Cardiac fibroblast (primary cell): ENCODE data around the gene MPPED1.

Experiments used
- DNase-seq, 2 donors: peaks; one replicate each; pipeline versions ENCODE4 v3.0.0 to v3.0.0-alpha.2; 2010; ENCODE audit warnings: low read depth in 2 of 2
- H3K4me3 ChIP-seq, 2 donors: replicated peaks in 1 of 2; 1 replicate in 1 of 2; 2 replicates in 1 of 2; pipeline ENCODE4 v1.5.1; 2011; ENCODE audit warnings: low read depth in 2 of 2, low read length in 2 of 2, mild to moderate bottlenecking in 2 of 2, moderate library complexity in 1 of 2
- TF ChIP-seq, protein P1 (sequence below): IDR thresholded peaks from one replicate; pipeline ENCODE4 v1.5.1; 2011; ENCODE audit warnings: low read depth, mild to moderate bottlenecking, low read length, inconsistent platforms

MPPED1 gene

DNA sequence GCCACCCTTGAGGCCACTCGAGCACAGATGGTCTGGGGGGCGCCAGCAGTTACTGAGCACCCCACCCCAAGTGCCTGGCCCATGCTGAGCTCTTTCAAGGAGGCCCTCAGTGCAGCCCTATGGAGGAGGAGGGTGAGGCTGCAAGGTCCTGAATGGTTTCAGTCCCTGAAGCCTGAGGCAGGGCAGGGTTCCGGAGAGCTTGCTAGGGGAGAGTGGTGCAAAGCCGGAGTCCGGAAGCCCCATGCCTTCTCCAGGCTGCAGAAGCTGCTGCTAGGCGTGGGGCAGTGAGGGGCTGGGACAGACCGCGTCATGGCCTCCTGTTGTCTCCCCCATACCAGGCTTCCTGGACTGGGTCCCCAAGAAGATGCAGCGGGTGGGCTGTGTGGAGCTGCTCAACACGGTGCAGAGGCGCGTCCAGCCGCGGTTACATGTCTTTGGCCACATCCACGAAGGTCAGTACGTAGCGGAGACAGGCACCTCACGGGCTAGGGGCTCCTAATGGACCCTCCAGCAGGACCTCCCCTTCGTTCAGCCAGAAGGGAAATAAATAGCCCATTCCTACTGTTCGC lies 90.6 kb downstream of the MPPED1 start:
- TF ChIP-seq, protein P1, sequence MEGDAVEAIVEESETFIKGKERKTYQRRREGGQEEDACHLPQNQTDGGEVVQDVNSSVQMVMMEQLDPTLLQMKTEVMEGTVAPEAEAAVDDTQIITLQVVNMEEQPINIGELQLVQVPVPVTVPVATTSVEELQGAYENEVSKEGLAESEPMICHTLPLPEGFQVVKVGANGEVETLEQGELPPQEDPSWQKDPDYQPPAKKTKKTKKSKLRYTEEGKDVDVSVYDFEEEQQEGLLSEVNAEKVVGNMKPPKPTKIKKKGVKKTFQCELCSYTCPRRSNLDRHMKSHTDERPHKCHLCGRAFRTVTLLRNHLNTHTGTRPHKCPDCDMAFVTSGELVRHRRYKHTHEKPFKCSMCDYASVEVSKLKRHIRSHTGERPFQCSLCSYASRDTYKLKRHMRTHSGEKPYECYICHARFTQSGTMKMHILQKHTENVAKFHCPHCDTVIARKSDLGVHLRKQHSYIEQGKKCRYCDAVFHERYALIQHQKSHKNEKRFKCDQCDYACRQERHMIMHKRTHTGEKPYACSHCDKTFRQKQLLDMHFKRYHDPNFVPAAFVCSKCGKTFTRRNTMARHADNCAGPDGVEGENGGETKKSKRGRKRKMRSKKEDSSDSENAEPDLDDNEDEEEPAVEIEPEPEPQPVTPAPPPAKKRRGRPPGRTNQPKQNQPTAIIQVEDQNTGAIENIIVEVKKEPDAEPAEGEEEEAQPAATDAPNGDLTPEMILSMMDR = no peak
- DNase-seq = no peak
- no peak overlapping the region for H3K4me3 ChIP-seq

DNA sequence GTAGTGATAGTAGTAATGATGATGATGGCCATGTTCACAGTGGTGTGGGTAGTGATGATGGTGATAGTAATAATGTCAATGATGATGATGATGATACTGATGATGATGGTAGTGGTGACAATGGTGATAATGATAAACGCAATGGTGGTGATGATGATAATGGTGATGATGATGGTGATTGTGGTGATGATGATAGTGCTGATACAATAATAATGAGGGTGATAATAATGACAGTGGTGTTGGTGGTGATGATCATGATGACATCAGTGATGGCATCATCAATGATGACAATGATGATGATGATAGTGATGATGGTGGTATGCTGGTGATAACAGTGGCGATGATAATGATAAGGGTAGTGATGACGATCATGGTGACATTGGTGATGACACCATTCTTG lies 92.3 kb downstream of the MPPED1 start:
- no peak for DNase-seq
- TF ChIP-seq, protein P1 = no peak
- no peak overlapping the region for H3K4me3 ChIP-seq

DNA sequence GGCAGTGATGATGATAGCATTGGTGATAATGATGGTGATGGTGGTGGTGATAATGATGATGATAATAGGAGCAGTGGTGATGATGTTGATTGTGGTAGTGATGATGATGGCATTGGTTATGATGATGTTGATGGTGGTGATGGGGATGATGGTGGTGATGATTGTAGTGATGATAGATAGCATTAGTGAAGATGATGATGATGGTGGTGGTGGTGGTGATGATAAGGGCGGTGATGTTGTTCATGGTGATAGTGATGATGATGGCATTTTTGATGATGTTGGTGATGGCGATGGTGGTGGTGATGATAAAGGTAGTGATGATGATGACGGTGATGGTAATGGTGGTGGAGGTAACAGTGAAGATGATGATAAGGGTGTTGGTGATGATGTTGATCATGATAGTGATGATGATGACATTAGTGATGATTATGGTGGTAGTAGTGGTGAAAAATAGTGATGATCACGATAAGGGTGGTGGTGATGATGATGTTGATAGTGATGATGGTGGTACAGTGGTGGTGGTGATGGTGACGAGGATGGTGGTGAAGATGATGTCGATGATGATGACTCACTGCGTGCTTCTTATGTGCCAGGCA lies 93.0 kb downstream of the MPPED1 start:
- no peak for DNase-seq
- TF ChIP-seq, protein P1 = no peak
- no peak overlapping the region for H3K4me3 ChIP-seq

DNA sequence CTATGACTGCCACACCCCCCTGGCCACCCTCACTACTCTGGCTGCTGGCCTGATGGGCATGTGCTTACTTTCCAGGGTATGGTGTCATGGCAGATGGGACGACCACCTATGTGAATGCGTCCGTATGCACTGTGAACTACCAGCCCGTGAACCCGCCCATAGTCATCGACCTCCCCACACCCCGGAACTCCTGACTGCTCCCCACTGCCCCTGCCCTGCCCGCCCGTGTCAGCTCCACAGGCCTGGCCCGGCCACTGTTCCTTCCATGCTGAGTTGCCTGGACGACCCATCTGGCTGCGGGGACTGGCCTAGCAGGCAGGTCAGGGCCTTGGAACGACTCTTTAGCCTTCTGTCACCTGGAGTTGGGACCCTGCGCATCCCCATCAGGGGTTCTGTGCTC lies 93.6 kb downstream of the MPPED1 start:
- TF ChIP-seq, protein P1 = no peak
- H3K4me3 ChIP-seq = no peak overlapping the region
- DNase-seq = no peak

DNA sequence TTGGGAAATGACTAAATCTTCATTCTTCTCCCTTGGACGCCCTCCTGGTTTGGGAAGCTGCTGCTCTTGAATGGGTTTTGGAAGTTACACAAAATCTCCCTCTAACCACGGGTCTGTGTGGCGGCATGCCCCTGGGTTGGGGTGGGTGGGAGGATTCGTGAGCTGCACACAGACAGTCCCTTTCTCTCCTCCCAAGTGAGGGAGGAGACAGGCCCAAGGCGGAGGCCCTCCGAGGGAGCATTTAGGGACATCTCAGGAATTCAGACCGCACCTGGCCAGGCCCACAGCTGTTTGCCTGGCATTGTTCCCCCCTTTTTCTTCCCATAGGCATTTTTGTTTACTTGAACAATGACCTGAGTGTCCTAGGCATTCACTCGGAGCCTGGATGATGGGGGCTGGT lies 94.1 kb downstream of the MPPED1 start:
- H3K4me3 ChIP-seq = no peak overlapping the region
- TF ChIP-seq, protein P1 = no peak
- no peak for DNase-seq

DNA sequence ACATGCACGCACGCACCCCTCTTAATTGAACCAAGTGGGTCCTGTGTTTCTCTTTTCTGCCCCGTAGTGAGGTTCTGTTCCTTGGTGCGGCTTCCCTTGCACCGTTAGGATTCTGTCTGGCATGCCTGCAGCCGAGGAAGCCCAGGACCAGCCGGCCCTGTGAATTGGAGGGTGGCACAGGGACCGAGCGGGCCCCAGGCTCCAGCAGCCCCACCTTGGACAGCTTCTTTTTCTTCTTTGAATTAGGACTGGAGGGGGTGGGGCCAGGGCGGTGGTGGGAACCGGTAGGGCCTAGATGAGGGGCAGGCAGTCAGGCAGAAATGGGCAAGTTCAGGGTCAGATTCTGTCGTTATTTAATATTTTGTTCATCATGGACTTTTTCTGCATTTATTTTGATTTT lies 94.7 kb downstream of the MPPED1 start:
- TF ChIP-seq, protein P1 = no peak

DNA sequence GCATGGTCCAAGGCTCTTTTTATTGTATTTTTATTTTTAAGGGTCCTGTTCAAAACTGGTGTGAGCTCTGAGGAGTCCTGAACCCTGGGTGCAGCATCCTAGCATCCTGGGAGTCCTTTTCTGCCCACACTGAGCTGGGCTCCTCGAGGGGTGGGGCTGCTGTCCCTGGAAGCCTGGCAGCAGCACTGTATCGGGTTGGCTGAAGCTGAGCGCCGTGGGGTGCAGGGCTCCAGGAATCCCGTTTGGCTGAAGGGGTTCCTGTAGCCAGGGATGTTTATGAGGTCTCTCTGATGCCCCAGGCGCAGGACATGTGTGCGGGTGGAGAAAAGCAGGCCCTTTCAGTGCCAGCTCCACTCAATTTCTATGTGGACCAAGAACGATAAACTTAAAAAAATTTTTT lies 95.4 kb downstream of the MPPED1 start:
- TF ChIP-seq, protein P1 = no peak
- DNase-seq = no peak
- H3K4me3 ChIP-seq = no peak overlapping the region

More for the DNA sequence above, 94.7 kb downstream of the MPPED1 start:
- DNase-seq = no peak
- H3K4me3 ChIP-seq = no peak overlapping the region
